Right renal pelvis (tissue), 4 donors: ENCODE measurements around the gene SLC33A1. TPM values are rescaled to one million over a fixed set of nuclear protein-coding genes. Genes with fewer than 3 reads are reported as not detected.
"Not testable (repeated sequence)": the region's sequence is repeated elsewhere in the genome, so short reads cannot be mapped to it uniquely, and the experiment has no call there.

Experiments used
- DNase-seq, 4 donors: peaks; one replicate each; pipeline ENCODE4 v3.0.0-alpha.2; 2013; ENCODE audit warnings: low read depth in 4 of 4, low spot score in 3 of 4, missing footprints in 1 of 4
- polyA plus RNA-seq, 4 donors: library from polyadenylated mRNA; unstranded; fragments of 120-200 nt; gene quantifications; one replicate each; pipeline ENCODE4 v1.2.1, GENCODE V29; 2013; ENCODE audit not compliant: insufficient read length in 4 of 4

The SLC33A1 gene
- 10 to 100 TPM; 35.1 to 44.4 (median 40.2) TPM for polyA plus RNA-seq

DNA sequence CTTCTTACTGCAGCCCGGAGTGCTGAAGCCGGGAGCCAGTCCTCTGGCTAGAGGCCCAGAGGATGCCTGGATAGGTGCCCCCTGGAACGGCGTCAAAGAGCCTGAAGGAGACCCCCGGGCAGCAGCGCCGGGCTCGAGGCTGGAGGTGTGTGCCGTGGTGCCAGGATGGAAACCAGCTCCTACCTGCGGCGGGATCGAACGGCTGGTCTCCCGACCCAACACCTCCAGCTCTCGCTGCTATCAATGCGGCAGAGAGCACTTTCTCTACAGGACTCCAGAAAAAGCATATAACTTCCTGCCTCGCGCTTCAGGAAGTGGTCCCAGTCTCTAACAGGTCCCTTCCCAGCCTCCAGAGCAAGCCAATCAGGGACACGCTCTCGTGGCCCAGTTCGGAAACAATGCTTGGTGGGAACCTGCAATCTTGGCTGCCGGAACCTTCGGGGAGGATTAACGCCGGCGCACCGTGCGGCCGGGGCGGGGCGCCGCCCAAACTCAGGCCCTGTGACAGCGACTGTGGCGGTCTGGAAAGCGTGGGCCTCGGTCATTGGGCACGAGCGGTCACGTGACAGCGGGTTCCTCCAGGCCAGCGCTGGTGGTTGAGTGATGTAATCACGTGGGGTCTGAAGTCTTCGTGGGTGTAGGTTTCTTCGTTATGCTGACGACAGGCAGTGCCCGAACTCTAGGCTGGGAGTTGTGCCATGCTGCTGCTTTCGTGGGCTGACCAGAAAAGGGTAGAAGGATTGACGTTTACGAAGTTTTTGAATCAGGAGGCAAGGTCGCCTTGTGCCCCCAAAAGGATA is at the start of gene SLC33A1:
Gene SLC33A1 (minus strand): TSS at position 287 of the 800 bp plus-strand sequence. CDS start 430 bp downstream, outside the sequence.
- peak; percentile 97 to 98 (median 98) for DNase-seq

DNA sequence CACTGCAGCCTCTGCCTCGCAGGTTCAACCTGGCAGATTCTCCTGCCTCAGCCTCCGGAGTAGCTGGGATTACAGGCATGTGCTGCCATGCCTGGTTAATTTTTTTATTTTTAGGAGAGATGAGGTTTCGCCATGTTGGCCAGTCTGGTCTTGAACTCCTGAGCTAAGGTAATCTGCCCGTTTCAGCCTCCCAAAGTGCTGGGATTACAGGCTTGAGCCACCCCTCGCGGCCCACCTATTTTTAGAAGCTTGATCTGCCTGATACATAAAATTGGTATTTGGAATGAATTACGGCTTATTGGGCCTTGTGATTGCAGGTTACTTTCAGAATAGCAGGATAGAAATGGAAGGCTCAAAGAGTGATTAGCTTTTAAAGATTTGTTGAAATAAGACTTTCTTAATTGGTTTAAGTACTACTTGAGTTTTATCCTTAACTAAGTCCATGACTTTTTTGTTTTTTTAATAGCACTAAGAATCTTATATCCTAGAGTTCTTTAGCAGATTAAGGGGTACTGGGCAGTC is 41.2 kb upstream of the SLC33A1 start:
- no peak for DNase-seq

DNA sequence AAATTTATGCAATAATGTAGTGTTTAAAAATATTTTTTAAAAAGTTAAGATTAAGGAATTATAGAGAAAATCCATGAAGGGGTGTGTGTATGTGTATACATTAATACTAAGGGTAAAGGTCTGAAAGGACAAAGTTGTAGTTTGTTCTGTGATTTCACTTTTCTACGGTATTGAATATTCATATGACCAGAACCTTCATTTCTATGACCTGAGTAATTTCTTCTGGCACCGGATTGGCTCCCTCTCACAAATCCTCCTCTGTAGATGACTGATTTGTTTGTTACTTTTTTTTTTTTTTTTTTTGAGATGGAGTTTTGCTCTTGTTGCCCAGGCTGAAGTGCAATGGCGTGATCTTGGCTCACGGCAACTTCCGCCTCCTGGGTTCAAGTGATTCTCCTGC is 37.1 kb upstream of the SLC33A1 start:
- DNase-seq, result no peak

DNA sequence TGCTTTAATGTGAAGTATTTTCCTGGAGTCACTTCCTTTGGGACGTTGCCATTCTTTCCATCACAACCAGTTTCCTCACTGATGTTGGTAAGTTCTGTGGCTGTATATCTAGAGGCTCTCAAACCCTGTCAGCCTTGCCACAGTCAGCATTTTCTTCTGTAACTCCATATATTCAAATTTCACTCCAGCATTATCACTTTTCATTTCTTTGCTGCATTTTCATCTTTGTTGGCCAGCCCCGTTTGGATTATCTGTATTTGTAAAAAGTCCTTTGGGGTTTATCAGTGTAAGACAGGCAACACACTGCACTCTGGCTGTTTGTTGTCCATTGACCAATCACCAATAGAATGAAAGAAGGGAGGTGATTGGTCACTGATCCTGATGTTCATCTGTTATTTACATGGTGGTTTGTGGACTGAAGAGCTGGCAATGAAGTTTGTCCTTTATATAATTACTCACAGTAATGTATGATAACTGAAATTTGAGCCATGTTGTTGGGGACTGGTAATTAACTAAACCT is 36.5 kb upstream of the SLC33A1 start:
- no peak for DNase-seq

DNA sequence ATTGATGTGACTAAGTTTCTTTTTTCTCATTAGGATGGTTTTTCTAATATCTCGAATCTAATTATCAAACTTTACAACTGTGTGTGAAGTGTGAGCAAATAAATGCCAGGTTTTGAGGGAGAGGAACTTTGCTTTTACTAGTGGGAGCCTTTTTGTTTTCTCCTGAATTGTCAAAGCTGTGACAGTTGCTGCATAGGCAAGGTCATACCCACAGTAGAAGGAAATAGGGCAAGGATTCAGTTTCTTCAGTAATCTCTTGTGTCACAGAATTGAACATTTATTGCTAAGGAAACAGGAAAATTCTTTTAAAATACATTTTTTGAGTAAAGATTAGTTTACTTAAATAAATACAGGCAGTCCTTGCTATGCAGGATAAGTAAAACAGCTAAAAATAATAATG is 35.7 kb upstream of the SLC33A1 start:
- DNase-seq, result no peak

DNA sequence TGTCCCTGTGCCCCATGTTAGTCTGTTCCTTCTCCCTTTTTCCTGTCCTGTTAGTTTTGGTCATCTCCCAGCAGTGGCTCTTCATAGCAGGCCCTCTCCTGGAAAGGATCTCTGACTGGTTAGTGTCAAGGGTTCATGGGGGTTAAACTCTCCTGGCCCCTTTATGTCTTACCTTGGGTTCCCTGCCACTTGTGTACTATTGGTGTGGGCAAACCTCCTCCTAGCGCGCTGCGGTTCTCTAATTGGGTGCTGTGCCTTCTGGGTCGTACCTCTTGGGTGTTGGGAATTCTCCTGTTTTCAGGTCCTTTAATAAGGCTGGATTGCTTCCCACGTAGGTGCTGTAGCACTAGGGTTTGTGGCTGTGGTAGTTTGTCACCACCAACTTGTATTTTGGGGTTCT is 35.0 kb upstream of the SLC33A1 start:
- no peak for DNase-seq

DNA sequence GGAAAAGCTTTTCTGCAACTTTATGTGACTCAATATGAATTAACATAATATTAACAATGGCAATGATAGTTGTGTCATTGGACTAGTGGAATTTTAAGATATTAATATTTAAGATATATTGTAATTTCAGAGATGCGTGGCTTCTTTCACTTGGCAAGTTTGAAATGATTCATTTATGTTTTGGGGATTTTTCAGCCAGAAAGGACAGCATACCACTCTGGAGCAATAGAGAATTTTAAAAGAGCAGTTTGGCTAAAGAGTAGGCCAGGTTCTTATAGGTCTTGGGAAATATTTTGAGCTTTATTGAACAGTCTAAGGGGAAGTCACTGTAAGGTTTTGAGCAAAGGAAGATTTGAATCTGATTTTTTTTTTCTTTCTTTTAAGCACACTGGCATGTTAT is 32.7 kb upstream of the SLC33A1 start:
- DNase-seq, result no peak

DNA sequence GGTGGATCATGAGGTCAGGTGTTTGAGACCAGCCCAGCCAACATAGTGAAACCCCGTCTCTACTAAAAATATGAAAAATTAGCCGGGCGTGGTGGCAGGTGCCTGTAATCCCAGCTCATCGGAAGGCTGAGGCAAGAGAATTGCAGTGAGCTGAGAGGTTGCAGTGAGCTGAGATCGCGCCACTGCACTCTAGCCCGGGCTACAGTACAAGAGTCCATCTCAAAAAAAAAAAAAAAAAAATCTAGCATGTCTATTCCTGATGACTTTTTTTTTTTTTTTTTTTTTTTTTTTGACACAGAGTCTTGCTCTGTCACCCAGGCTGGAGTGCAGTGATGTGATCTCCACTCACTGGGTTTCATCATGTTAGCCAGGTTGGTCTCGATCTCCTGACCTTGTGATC is 32.1 kb upstream of the SLC33A1 start:
- not testable (repeated sequence) for DNase-seq

DNA sequence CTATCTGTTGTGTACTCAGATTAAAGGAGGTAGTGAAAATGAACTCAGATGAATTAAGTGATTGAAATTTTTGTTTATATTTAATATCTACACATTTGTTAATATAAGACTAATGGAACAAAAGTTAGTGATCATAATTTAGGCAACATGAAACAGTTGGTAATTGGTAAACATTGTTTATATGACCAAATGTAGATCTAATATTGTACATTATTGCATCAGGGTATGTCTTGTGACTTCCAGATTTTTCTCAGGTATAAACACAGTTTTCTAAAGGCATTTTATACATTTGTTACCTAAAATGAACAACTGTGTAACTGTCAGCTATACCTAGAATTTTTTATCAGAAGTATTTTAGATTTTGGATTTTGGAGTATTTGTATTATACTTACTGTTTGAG is 31.1 kb upstream of the SLC33A1 start:
- no peak for DNase-seq

DNA sequence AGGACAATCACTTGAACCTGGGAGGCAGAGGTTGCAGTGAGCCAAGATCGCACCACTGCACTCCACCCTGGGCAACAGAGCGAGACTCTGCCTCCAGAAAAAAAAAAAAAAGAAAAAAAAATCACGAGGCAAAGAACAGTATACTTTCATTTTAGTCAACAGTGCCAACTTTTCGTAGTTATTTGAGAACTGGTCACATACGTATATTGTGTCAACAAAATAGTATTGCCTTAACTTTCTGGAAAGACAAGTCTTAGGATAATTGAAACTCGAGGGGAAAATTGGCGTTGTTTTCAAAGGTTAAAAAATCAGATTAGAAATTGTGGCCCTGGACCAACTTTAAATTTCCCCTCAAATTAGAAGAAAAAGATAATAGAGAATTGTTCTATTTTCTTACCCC is 30.1 kb upstream of the SLC33A1 start:
- no peak for DNase-seq

DNA sequence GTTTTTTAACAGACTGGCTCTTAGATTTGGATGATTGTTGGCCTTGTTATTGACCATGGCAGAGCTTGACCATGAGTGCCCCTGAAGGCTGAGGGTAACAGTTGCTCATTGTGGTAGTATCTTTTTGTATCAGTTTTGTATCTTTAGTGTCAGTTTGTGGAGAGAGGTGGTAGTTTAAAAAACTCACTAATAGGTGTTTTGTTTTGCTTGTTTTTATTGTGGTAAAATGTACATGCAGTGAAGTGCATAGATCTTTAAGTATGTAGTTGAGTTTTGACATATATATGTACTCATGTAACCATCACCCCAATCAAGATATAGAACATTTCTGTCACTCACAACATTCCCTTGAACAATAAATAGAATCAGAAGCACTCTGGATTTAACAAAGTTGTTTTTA is 26.1 kb upstream of the SLC33A1 start:
- DNase-seq, result no peak

DNA sequence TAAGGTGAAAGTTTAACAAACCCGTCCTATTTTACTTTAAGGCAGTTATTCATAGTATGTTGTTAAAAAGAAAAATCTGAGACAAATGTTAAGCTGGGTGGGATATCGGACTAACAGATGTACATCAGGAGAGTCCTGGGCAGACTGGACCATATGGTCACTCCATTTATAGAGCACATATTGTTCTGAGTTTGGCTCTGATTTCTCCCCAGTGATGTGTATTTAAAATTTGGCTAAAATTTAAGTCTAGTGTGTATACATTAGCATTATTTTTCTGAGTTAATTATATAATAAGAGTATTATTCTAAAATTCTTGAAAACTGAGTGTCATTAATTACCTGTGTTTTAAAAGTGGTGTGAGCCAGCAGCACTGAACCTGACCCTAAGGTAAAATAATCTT is 22.3 kb upstream of the SLC33A1 start:
- no peak for DNase-seq

DNA sequence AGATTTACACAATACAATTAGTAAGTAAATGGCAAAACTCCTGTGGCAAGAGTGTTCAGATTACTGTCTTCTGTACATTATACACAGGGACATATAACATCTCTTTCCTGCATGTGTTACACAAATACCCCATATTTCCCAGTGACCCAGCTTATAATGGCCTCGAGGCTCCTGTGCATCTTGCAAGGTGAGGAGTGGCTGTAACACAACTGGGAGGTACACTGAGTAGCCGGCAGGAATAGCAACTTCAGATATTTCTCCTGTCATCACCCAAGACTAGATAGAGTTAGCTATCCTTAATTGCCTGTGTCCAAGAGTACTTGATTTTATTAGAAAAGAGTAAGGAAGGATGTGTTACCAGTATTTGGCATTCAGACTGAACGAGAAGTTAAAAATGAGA is 21.8 kb upstream of the SLC33A1 start:
- DNase-seq, result no peak

DNA sequence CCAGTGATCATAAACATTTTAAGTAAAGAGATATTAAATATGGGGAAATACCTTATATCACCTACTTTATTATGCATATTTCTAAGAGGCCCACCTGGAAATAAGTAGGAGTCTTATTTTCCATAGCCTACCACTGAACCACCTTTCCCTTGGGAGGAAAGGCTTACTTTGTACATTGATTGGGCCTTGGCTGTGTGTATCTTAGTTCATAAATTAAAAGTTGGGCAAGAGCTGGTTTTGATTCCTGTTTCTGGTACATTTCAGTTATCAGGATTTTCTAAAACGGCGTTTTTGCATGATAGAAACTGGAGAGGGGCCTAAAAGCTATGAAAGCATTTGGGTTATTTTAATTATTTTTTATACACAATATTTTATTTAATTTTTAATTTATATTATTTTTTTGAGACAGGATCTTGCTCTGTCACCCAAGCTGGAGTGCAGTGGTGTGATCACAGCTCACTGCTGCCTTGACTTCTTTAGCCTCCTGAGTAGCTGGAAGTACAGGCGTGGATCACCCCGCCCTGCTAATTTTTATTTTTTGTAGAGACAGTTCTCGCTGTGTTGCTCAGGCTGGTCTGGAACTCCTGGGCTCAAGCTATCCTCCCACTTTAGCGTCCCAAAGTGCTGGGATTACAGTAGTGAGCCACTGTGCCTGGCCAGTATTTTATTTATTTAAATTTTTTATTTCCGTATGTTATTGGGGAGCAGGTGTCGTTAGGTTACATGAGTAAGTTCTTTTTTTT is 18.8 kb upstream of the SLC33A1 start:
- DNase-seq, result no peak

DNA sequence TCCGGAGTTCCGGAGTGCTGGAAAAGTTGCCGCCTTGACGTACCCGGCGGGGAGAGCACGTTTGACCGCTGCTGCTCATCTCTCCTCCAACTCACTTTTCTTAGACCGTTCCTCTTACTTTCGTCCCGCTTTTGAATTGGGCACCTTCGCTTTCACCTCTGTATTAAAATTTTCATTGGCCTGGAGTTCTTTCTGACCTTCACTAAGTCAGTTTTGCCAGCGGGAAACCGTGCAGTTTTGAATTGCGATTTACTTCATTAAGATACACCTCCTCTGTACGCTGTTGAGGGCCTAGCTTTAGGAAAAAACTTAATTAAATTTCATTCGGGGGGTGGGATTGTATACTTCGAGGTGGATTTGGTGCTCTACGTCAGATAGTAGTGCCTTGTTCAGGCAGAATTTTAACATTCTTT is 17.5 kb upstream of the SLC33A1 start:
- no peak for DNase-seq

DNA sequence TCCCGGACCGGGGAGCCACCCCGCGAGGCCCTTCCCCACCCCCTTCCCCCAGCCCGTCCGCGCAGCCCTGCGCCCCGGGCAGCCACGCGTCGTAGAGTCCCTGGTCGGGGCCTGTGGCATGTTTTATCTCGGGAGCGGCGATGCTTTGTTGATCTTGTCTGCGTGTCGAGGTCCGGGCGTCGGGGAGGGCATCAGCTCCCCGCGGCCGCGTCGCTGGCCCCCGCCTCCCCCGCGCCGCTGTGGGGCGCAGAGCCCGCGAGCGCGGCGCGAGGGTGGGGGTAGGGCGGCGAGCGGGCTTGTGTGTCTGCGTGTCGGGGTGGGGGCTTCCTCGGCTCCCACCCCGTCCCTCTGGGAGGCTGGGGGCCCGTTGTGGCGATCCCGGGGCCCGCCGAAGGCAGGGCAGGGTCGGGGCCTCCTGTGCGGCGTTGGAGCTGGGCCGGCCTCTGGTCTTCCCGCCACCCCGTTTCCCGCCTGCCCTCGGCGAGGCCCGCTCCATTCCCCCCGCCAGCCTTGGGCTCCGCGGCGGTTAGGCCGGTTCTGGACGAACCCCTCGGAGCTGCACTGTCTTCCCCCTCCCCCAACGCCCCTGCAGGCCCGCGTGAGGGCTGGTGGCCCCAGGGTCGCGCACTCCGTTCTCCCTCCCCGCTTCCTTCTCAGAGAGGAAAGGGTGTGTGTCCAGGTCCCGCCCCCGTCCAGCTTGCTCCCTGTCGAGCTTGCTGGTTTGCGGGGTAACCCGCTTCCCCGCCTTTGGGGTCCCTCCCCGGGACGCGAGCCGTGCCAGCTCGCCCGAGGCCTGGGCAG is 16.9 kb upstream of the SLC33A1 start:
- DNase-seq, result peak in 1 of 4 donors; percentile 37

DNA sequence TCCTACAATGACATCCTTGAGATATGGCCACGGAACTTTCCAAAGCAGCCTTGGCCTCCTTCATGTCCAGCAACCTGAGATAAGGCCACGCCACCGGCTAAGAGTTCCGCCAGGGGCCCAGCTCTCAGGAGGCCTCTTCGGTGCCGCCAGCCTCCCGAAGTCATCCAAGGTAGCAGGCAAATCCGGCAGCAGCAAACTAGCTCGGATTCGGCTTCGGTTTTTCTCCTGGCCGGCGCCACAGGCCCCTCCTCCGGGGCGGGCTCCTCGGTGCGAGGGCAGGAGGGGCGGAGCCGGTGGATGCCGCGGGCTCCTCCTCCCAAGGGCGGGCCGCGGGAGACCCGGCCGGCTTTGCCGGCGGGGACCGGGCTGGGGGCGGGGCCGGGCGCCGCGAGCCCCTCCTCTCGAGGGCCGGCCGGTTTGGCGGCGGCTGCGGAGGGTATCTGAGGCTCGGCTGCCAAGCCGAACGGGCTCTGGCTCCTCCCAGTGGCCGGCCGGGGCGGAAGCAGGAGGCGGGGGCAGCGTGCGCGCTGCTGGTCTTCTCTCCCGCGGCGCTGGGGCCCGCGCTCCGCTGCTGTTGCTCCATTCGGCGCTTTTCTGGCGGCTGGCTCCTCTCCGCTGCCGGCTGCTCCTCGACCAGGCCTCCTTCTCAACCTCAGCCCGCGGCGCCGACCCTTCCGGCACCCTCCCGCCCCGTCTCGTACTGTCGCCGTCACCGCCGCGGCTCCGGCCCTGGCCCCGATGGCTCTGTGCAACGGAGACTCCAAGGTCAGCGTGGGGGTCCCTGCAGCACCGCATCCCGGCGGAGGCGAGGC is 16.1 kb upstream of the SLC33A1 start, which contains the start of gene GMPS:
Gene GMPS (plus strand): TSS at position 518 of the 812 bp plus-strand sequence. CDS start 221 bp downstream, at position 739.
- DNase-seq, result peak; percentile 81 to 91 (median 86)

DNA sequence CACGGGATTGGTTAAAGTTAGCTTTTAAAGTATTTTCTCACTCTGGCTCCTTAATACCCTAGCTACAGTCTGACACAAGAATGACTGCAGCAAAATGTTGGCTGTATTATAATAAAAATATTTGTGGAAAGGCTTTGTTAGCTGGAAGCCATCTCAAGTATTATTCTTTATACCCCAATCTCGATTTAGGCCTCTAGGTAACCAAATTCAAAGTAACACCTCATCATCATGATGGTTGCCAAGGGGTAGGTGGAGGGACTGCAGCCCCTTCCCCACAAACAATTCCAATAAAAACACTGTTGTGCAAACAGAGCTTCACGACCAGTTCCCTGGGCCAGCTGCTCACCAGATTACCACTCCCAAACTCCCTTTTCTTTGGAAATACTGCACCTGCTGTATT is 15.5 kb upstream of the SLC33A1 start:
- no peak for DNase-seq

DNA sequence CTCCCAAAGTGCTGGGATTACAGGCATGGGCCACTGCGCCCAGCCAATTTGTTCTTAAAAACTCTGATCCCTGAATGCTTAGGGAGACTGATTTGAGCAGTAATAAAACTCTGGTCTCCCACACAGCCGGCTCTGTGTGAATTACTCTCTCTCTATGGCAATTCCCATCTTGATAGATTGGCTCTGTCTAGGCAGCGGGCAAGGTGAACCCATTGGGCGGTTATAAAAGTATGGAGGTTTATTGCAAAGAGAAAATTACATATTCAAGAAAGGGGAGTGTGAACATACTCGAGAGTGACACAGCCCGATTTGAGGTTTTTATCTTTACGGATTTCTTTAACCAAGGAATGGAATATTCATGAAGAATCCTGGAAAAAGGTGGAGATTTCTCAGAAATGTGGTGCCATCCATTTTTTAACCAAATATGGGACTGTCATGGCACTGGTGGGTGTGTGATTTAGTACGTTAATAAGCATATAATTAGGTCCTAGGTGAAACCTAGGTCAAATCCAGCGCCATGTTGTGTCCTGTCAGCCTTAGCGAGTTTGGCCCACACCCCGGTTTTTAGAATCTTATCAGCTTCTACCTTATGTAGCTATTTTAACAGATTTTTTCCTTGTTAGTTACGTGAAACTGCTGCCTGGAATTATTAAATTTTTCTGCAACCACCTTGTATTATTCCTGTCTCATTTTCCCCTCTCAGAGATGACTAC is 9.0 kb upstream of the SLC33A1 start:
- DNase-seq, result no peak
